Cerebellar nuclear complex (tissue), 1 donor: Measurements from ENCODE around the gene AOAH.
"Not testable (repeated sequence)": the region's sequence is repeated elsewhere in the genome, so short reads cannot be mapped to it uniquely, and the experiment has no call there.

Experiments used
- DNase-seq, 2 experiments: peaks; one replicate each; lab custom pipeline; 2025; lab: John Stamatoyannopoulos, UW

The AOAH gene

GRCh38 chr7:36736899-36737211 lies 12.6 kb upstream of the AOAH start:
- DNase-seq = no peak

GRCh38 chr7:36736090-36736898 lies 12.0 kb upstream of the AOAH start:
- DNase-seq = no peak

GRCh38 chr7:36735172-36735571 lies 10.9 kb upstream of the AOAH start:
- no peak for DNase-seq

- DNase-seq = no peak
Observed at GRCh38 chr7:36734731-36735130, 10.4 kb upstream of the AOAH start.

GRCh38 chr7:36733411-36733810 lies 9.1 kb upstream of the AOAH start:
- no peak for DNase-seq

GRCh38 chr7:36732806-36733205 lies 8.5 kb upstream of the AOAH start:
- DNase-seq = no peak

GRCh38 chr7:36730046-36730445 lies 5.8 kb upstream of the AOAH start:
- DNase-seq = no peak

GRCh38 chr7:36728143-36728542 lies 3.8 kb upstream of the AOAH start:
- no peak for DNase-seq

- no peak for DNase-seq
Observed at GRCh38 chr7:36726806-36727503, 2.7 kb upstream of the AOAH start.

- DNase-seq = no peak
Observed at GRCh38 chr7:36726311-36726710, 2.0 kb upstream of the AOAH start.

GRCh38 chr7:36724996-36725395 lies 702 bp upstream of the AOAH start:
- DNase-seq = no peak

- no peak for DNase-seq
Observed at GRCh38 chr7:36723291-36723690, 1.0 kb downstream of the AOAH start.

- no peak for DNase-seq
Observed at GRCh38 chr7:36719083-36719632, 5.1 kb downstream of the AOAH start.

- DNase-seq = no peak
Observed at GRCh38 chr7:36717586-36717985, 6.7 kb downstream of the AOAH start.

GRCh38 chr7:36716802-36717201 lies 7.5 kb downstream of the AOAH start:
- DNase-seq = not testable (repeated sequence)

GRCh38 chr7:36712015-36712414 lies 12.3 kb downstream of the AOAH start:
- no peak for DNase-seq

GRCh38 chr7:36711256-36711655 lies 13.0 kb downstream of the AOAH start:
- no peak for DNase-seq

- DNase-seq = no peak
Observed at GRCh38 chr7:36710186-36710791, 14.0 kb downstream of the AOAH start.

- no peak for DNase-seq
Observed at GRCh38 chr7:36708767-36709166, 15.5 kb downstream of the AOAH start.

- DNase-seq = no peak
Observed at GRCh38 chr7:36707898-36708297, 16.4 kb downstream of the AOAH start.

- no peak for DNase-seq
Observed at GRCh38 chr7:36707465-36707864, 16.8 kb downstream of the AOAH start.

GRCh38 chr7:36703860-36704259 lies 20.4 kb downstream of the AOAH start:
- DNase-seq = not testable (repeated sequence)

GRCh38 chr7:36692456-36692855 lies 31.8 kb downstream of the AOAH start:
- no peak for DNase-seq
